Measurements from ENCODE around the gene GNB4.

DNA sequence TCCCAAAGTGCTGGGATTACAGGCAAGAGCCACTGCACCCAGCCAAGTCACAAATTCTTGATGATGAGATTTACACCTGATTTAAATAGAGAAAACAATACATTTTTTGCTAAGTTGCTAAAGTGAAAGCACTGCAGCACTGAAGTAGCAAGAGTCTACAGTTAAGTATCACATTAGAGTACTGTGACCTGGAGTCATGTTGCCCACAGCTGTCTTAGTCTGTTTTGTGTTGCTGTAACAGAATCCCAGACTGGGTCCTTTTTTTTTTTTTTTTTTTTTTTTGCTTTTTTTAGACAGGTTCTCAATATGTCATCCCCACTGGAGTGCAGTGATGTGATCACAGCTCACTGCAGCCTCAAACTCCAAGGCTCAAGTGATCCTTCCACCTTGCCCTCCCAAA lies 23.2 kb upstream of the GNB4 start:
- TF ChIP-seq, protein P1, sequence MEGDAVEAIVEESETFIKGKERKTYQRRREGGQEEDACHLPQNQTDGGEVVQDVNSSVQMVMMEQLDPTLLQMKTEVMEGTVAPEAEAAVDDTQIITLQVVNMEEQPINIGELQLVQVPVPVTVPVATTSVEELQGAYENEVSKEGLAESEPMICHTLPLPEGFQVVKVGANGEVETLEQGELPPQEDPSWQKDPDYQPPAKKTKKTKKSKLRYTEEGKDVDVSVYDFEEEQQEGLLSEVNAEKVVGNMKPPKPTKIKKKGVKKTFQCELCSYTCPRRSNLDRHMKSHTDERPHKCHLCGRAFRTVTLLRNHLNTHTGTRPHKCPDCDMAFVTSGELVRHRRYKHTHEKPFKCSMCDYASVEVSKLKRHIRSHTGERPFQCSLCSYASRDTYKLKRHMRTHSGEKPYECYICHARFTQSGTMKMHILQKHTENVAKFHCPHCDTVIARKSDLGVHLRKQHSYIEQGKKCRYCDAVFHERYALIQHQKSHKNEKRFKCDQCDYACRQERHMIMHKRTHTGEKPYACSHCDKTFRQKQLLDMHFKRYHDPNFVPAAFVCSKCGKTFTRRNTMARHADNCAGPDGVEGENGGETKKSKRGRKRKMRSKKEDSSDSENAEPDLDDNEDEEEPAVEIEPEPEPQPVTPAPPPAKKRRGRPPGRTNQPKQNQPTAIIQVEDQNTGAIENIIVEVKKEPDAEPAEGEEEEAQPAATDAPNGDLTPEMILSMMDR (IDR thresholded peaks at IDR 0.05) = no peak
- no peak for TF ChIP-seq POLR2A (IDR thresholded peaks at IDR 0.05)

All from lower leg skin (tissue), 3 donors.